HG03066 (cell line): Measurements from ENCODE around the gene PNPLA3.

ENCODE experiments used
- ATAC-seq: cut with Tn5 transposase; IDR thresholded peaks from one replicate; pipeline ENCODE4 v1.9.1; 2021; ENCODE audit warnings: low read depth; ENCODE audit not compliant: unreplicated experiment

Gene PNPLA3

DNA sequence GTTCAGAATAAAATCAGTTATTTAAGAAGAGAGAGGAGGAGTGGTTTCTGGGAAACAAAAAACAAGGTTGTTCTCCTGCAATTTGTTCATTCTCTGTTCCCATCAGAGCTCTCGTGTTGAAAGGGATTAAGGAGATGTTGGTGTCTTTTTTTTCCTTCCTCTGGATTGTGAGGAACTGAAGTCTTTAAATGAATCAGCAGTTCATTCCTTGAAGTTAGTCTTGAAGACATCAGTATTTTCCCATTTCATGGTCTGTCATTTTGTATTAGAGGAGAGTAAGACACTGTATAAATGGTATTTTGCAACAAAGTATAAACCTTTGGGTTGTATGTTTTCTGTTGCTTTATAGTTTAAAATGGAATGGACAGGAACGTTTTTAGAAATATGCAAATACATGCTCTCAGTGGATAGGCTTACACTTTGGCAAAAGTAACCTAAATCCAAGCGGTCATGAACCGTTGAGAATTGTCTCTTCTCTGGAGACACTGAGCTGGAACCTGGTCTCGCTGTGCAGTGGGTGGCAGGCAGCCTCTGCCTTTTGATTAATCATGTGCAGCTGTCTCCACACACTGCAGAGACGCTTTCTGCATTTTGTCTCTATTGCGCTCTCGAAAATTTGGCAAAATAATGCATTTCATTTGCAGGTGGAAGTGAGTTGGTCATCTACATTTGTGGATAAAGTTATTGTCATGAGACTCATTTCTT lies 64.7 kb downstream of the PNPLA3 start:
- ATAC-seq, result no peak

- no peak for ATAC-seq
These were observed 65.4 kb downstream of the PNPLA3 start for GRCh38 chr22:43988960-43989359.

DNA sequence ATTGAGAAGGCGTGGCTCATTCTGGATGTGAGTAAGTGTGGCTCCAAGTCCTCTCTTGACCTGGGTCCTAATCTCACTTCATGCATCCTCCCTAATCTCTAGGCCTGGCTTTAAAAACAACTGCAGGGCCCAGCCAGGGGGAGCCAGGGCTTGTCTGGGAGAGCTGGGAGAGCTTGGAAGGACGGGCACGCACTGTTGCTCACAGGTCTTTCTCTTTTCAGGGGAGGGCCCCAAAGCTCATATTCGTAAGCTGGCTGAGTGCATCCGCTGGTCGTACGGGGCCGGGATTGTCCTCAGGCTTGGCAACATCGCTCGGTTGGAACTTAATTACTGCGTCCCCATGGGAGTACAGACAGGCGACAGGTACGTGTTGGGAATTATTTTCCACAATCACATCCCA lies 66.4 kb downstream of the PNPLA3 start:
- ATAC-seq, result no peak

DNA sequence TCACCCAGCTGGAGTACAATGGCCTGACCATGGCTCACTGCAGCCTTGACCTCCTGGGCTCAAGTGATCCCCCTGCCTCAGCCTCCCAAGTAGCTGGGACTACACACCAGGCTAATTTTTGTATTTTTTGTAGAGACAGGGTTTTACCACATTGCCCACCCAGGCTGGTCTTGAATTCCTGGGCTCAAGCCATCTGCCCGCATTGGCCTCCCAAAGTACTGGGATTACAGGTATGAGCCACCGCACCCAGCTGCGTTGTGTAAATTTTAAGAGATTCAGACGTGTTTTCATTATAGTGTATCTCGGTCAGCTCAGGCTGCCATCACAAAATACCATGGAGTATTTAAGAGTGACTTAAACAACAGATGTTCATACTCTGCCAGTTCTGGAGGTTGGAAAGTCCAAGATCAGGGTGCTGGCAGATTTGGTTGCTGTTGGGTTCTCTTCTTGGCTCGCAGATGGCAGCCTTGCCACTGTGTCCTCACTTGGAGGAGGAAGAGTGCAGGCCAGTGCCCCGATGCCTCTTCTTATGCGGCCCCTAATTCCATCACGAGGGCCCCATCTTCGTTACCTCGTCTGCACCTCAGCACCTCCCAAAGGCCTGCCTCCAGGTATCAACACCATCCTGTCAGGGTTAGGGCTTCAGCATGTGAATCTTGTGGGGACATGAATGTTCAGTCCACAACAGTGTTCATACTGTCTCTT lies 67.9 kb downstream of the PNPLA3 start:
- no peak for ATAC-seq

DNA sequence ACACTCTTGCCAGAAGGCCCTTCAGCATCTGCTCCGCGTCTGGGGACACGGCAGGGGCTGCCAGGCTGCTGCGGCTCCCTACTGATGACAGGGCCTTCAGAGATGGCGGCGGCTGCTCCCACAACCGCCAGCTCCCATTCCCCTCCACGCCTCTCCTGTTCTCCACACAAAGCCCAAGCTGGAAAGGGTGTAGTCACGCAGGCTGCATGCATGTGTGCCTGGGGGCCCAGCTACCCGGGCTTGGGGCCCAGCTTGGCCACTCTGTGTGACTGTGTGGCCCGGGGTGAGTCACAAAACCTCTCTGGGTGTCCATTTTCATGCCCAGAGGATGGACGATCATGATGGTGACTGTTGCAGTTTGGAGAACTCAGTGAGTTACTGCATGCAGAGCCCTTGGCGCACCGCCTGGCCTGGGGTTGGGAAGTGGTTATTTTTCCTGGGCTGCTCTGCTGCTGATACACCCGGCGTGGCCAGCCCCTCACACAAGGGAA lies 68.8 kb downstream of the PNPLA3 start:
- ATAC-seq, result no peak

- no peak for ATAC-seq
These were observed 69.6 kb downstream of the PNPLA3 start for GRCh38 chr22:43993072-43993760.

- ATAC-seq, result no peak
These were observed 70.4 kb downstream of the PNPLA3 start for GRCh38 chr22:43994006-43994405.

DNA sequence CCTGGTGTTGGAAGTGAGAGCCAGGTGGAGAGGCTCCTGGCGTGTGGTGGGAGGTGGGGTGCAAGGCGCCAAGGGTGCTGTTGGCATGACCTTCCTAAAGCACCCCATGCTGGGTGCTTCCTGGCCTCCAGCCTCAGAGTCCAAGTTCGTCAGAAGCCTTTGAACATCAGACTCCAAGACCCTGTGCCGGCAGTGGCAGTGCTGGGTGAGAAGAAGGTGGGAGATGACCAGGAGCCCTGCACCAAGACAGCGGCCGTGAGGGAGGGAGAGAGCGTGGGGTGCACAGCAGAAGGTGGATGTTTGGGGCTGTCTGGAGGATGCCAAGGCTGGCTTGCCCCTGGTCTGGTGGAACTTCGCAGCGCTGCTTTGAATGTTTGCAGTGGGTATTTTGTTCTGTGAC lies 70.8 kb downstream of the PNPLA3 start:
- no peak for ATAC-seq

GRCh38 chr22:43995057-43995685 lies 71.6 kb downstream of the PNPLA3 start:
- ATAC-seq, result no peak

DNA sequence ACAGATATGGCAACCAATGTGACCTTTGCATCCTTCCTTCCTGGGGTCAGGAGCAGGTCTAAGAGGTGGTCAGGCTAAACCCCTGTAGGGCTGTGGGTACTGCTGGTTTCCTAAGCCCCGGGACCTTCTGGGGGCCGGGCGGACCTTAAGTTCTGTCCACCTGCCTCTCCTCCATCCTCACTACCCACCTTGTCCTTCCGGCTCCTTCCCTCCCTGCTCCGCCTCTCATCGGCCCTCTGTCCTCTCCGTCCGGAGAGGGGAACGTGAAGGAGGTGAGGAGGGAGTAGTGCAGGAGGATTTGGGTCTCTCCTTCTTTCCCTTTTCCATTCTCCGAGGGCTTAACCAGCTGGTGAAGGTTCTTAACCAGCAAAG lies 72.2 kb downstream of the PNPLA3 start:
- no peak for ATAC-seq

- ATAC-seq, result no peak
These were observed 72.8 kb downstream of the PNPLA3 start for GRCh38 chr22:43996170-43996980.

DNA sequence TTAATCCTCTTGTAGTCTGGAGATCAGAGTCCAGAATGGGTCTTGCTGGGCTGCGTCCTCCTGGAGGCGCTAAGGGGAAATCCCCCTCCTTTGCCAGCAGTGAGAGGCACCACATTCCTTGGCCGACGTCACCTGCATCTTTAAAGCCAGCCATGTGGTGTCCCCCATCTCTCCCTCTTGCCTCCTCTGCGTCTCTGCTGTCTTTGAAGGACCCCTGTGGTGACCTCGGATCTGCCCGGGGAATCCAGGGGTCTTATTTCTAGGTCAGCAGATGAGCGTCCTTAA lies 73.3 kb downstream of the PNPLA3 start:
- ATAC-seq, result no peak
